ENCODE data around the gene MLIP.

- TF ChIP-seq CTCF (IDR thresholded peaks at IDR 0.05) (no peak), POLR2A (IDR thresholded peaks at IDR 0.05) (no peak), EP300 (IDR thresholded peaks at IDR 0.05) (no peak)
These were observed 81.8 kb downstream of the MLIP start for GRCh38 chr6:54192993-54193392.
